ENCODE data around the gene PACS2. TPM values are rescaled to one million over a fixed set of nuclear protein-coding genes. Genes with fewer than 3 reads are reported as not detected.

PACS2 gene
- total RNA-seq, 1 experiment from 2014 or later: 57.7 TPM

GRCh38 chr14:105377555-105378182 lies 63.1 kb downstream of the PACS2 start:
- no TSS peak for BruUV-seq (replicated peaks)
- CTCF ChIA-PET: interaction anchor here (0.7 to 1.7 kb wide), 2 partner anchors 26 to 61 kb away, joined by 3 to 5 read pairs; no protein-coding TSS in a partner anchor
- intact Hi-C loops (cut with micrococcal nuclease): no loop called here

GRCh38 chr14:105378199-105378598 lies 63.7 kb downstream of the PACS2 start:
- intact Hi-C loops (cut with micrococcal nuclease): no loop called here
- H3K4me3 Mint-ChIP-seq (ENCODE audit: unreplicated experiment): no peak overlapping the region
- H3K4me1 Mint-ChIP-seq (ENCODE audit: insufficient read depth, unreplicated experiment): no peaks in the 10 kb centered on the region
- no peaks in the 10 kb centered on the region for H3K27me3 Mint-ChIP-seq (ENCODE audit: insufficient read depth, unreplicated experiment)
- no TSS peak for BruUV-seq (replicated peaks)
- H3K36me3 Mint-ChIP-seq (ENCODE audit: insufficient read depth, unreplicated experiment): no peaks in the 10 kb centered on the region
- DNase-seq (ENCODE audit: unreplicated experiment): no peak
- no peaks in the 10 kb centered on the region for H3K9me3 Mint-ChIP-seq (ENCODE audit: unreplicated experiment)
- POLR2A ChIA-PET: interaction anchor here (0.6 kb wide), 1 partner anchor 443 kb away, joined by 4 read pairs; no protein-coding TSS in a partner anchor
- TF ChIP-seq CTCF (IDR thresholded peaks at IDR 0.05; ENCODE audit: unreplicated experiment): no peak
- CTCF ChIA-PET: interaction anchor here (1.7 kb wide), 1 partner anchor 25 kb away, joined by 5 read pairs; no protein-coding TSS in a partner anchor
- H3K27ac Mint-ChIP-seq (ENCODE audit: low read depth, unreplicated experiment): no peak overlapping the region

More at GRCh38 chr14:105377555-105378182, 63.1 kb downstream of the PACS2 start:
- Mint-ChIP-seq H3K36me3 (ENCODE audit: insufficient read depth, unreplicated experiment) (no peaks in the 10 kb centered on the region), H3K4me1 (ENCODE audit: insufficient read depth, unreplicated experiment) (no peaks in the 10 kb centered on the region), H3K27me3 (ENCODE audit: insufficient read depth, unreplicated experiment) (no peaks in the 10 kb centered on the region), H3K27ac (ENCODE audit: low read depth, unreplicated experiment) (no peak overlapping the region), H3K4me3 (ENCODE audit: unreplicated experiment) (no peak overlapping the region), H3K9me3 (ENCODE audit: unreplicated experiment) (no peaks in the 10 kb centered on the region)
- no peak for TF ChIP-seq CTCF (IDR thresholded peaks at IDR 0.05; ENCODE audit: unreplicated experiment)
- POLR2A ChIA-PET: interaction anchor here (0.6 to 1.7 kb wide), 2 partner anchors 12 to 443 kb away, joined by 4 read pairs; no protein-coding TSS in a partner anchor
- DNase-seq (ENCODE audit: unreplicated experiment): no peak

- ChIA-PET POLR2A (interaction anchor here (0.7 kb wide), 1 partner anchor 14 kb away, joined by 3 read pairs; no protein-coding TSS in a partner anchor), CTCF (interaction anchor here (0.7 to 1.2 kb wide), 2 partner anchors 19 to 111 kb away, joined by 3 to 5 read pairs; no protein-coding TSS in a partner anchor)
- intact Hi-C loops (cut with micrococcal nuclease): no loop called here
- no peak overlapping the region for H3K27ac Mint-ChIP-seq (ENCODE audit: low read depth, unreplicated experiment)
- no peaks in the 10 kb centered on the region for H3K36me3 Mint-ChIP-seq (ENCODE audit: insufficient read depth, unreplicated experiment)
- no peaks in the 10 kb centered on the region for H3K27me3 Mint-ChIP-seq (ENCODE audit: insufficient read depth, unreplicated experiment)
- no peaks in the 10 kb centered on the region for H3K4me1 Mint-ChIP-seq (ENCODE audit: insufficient read depth, unreplicated experiment)
- no TSS peak for BruUV-seq (replicated peaks)
- no peak overlapping the region for H3K4me3 Mint-ChIP-seq (ENCODE audit: unreplicated experiment)
- no peaks in the 10 kb centered on the region for H3K9me3 Mint-ChIP-seq (ENCODE audit: unreplicated experiment)
- no peak for DNase-seq (ENCODE audit: unreplicated experiment)
- no peak for TF ChIP-seq CTCF (IDR thresholded peaks at IDR 0.05; ENCODE audit: unreplicated experiment)
These were observed 64.5 kb downstream of the PACS2 start for GRCh38 chr14:105378873-105379685.

- ChIA-PET POLR2A (no interaction called here), CTCF (interaction anchor here (0.7 to 1.2 kb wide), 2 partner anchors 18 to 110 kb away, joined by 3 to 5 read pairs; no protein-coding TSS in a partner anchor)
- no TSS peak for BruUV-seq (replicated peaks)
- Mint-ChIP-seq H3K27me3 (ENCODE audit: insufficient read depth, unreplicated experiment) (no peaks in the 10 kb centered on the region), H3K4me3 (ENCODE audit: unreplicated experiment) (no peak overlapping the region), H3K27ac (ENCODE audit: low read depth, unreplicated experiment) (no peak overlapping the region), H3K4me1 (ENCODE audit: insufficient read depth, unreplicated experiment) (no peaks in the 10 kb centered on the region), H3K36me3 (ENCODE audit: insufficient read depth, unreplicated experiment) (peaks cover 5% of the 10 kb centered on the region), H3K9me3 (ENCODE audit: unreplicated experiment) (no peaks in the 10 kb centered on the region)
- TF ChIP-seq CTCF (IDR thresholded peaks at IDR 0.05; ENCODE audit: unreplicated experiment): no peak
- no peak for DNase-seq (ENCODE audit: unreplicated experiment)
- intact Hi-C loops (cut with micrococcal nuclease): no loop called here
These were observed 65.4 kb downstream of the PACS2 start for GRCh38 chr14:105379946-105380345.
